Measurements from ENCODE around the gene THOC7.

- TF ChIP-seq POLR2A (IDR thresholded peaks at IDR 0.05): no peak
- no peak for TF ChIP-seq CTCF (IDR thresholded peaks at IDR 0.05)
Measured at GRCh38 chr3:63912768-63913588, 49.4 kb upstream of the THOC7 start.

Measured in lower leg skin (tissue), 3 donors.